ENCODE data around the gene BRD1. TPM values are rescaled to one million over a fixed set of nuclear protein-coding genes. Genes with fewer than 3 reads are reported as not detected.

The BRD1 gene
- total and polyA plus RNA-seq, 8 donors = 14.0 to 26.3 (median 17.8) TPM

DNA sequence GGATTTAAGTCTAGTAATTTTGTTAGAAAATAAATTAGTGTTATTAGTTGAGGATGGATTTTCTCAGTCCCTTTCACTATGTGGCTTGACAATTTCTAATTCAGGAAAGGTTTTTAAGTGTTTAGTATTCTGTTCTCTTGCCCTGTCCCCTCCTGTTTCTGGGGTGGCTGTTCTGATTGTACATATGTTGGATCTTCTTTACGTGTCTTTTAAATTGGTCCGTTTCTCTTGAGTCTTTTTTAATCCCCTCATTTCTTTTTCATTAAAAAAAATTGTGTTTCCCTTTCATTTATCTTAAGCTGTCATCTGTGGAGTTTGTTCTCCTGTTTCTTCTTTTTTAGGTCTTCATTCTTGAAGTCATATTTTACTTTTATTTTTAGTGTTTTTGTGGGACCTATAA, 38.5 kb upstream of the BRD1 start:
- Histone ChIP-seq H3K4me1 (no peaks in the 10 kb centered on the region), H3K9me3 (no peaks in the 10 kb centered on the region), H3K4me3 (no peak overlapping the region), H3K27ac (no peak overlapping the region), H3K36me3 (no peaks in the 10 kb centered on the region), H3K27me3 (no peaks in the 10 kb centered on the region)
- 46% methylated on average over 2 of the region's 2 CpGs for WGBS, 2 donors
- no peak for ATAC-seq
- intact Hi-C loops (cut with DNase I) = loop anchor here in 1 of 3 donors (10.0 kb wide), 1 partner anchor 49 kb away; the partner anchor contains the start of genes ALG12 and CRELD2
- FAIRE-seq = no peak
- TF ChIP-seq, protein P1, sequence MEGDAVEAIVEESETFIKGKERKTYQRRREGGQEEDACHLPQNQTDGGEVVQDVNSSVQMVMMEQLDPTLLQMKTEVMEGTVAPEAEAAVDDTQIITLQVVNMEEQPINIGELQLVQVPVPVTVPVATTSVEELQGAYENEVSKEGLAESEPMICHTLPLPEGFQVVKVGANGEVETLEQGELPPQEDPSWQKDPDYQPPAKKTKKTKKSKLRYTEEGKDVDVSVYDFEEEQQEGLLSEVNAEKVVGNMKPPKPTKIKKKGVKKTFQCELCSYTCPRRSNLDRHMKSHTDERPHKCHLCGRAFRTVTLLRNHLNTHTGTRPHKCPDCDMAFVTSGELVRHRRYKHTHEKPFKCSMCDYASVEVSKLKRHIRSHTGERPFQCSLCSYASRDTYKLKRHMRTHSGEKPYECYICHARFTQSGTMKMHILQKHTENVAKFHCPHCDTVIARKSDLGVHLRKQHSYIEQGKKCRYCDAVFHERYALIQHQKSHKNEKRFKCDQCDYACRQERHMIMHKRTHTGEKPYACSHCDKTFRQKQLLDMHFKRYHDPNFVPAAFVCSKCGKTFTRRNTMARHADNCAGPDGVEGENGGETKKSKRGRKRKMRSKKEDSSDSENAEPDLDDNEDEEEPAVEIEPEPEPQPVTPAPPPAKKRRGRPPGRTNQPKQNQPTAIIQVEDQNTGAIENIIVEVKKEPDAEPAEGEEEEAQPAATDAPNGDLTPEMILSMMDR (IDR thresholded peaks at IDR 0.05) = no peak
- no peak for DNase-seq

DNA sequence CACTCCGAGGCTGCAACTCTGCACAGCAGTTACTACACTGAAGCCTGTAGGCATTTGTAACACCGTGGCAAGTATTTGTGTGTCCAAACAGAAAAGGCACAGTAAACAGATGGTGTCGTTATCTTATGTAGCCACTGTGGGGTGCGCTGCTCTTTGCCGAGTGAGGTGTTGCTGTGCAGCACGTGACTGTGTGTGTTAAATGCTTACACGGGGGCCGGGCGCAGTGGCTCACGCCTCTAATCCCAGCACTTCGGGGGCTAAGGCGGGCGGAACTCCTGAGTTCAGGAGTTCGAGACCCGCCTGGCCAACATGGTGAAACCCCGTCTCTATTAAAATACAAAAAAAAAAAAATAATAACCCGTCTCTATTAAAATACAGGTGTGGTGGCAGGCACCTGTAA, 37.5 kb upstream of the BRD1 start:
- FAIRE-seq (no peak), DNase-seq (no peak), ATAC-seq (no peak)
- TF ChIP-seq, protein P1 (IDR thresholded peaks at IDR 0.05) = no peak
- no peak overlapping the region for H3K27ac ChIP-seq
- no peak overlapping the region for H3K4me3 ChIP-seq
- no peaks in the 10 kb centered on the region for H3K36me3 ChIP-seq
- no peaks in the 10 kb centered on the region for H3K9me3 ChIP-seq
- no peaks in the 10 kb centered on the region for H3K4me1 ChIP-seq
- H3K27me3 ChIP-seq = no peaks in the 10 kb centered on the region
- intact Hi-C loops (cut with DNase I) = loop anchor here in 1 of 3 donors (10.0 kb wide), 1 partner anchor 50 kb away; the partner anchor contains the start of genes ALG12 and CRELD2
- WGBS, 2 donors = 90 to 92% methylated on average over 17 of the region's 17 CpGs

DNA sequence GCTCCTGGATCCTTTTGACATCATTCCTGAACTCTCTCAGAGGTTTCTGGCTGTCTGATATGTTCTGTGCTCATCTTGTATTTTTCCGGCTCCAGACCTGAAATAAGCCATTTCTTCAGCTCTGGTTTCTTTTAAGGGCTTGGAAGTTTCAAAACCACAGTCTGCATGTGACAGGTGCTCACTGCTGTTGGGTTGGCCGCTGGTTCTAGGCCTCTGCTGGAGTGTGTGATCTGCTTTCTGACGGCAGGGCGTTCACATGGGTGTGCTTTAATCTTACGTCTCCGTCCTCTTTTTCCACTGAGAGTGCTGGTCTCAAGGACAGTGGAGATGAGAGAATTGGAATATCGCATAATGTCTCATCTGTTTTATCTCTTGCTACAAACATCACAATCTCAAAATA, 36.3 kb upstream of the BRD1 start:
- Histone ChIP-seq H3K27me3 (no peaks in the 10 kb centered on the region), H3K4me3 (no peak overlapping the region), H3K9me3 (no peaks in the 10 kb centered on the region), H3K27ac (no peak overlapping the region), H3K36me3 (no peaks in the 10 kb centered on the region), H3K4me1 (no peaks in the 10 kb centered on the region)
- TF ChIP-seq, protein P1 (IDR thresholded peaks at IDR 0.05) = no peak
- ATAC-seq (no peak), DNase-seq (no peak), FAIRE-seq (no peak)
- intact Hi-C loops (cut with DNase I) = loop anchor here in 1 of 3 donors (10.0 kb wide), 1 partner anchor 51 kb away; the partner anchor contains the start of genes ALG12 and CRELD2
- 74 to 76% methylated on average over 7 of the region's 7 CpGs for WGBS, 2 donors

DNA sequence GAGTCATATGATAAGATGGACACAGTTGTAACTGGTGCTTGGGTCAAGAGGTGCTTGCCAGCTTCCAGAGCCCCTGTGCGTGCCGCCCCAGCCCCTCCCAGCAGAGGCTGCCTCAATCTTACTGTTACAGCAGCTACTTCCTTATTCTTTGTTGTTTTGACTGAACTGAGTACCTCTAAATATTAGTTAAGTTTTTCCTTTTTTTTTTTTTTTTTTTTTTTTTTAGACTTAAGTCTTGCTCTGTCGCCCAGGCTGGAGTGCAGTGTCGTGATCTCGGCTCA, 34.8 kb upstream of the BRD1 start:
- FAIRE-seq (no peak), DNase-seq (no peak), ATAC-seq (peak in 2 of 4 donors; percentile 37)
- Histone ChIP-seq H3K36me3 (no peaks in the 10 kb centered on the region), H3K9me3 (no peaks in the 10 kb centered on the region), H3K27me3 (no peaks in the 10 kb centered on the region), H3K4me1 (no peaks in the 10 kb centered on the region), H3K4me3 (no peak overlapping the region), H3K27ac (no peak overlapping the region)
- intact Hi-C loops (cut with DNase I) = loop anchor here in 1 of 3 donors (10.0 kb wide), 1 partner anchor 52 kb away; the partner anchor contains the start of genes ALG12 and CRELD2
- WGBS, 2 donors = 92 to 97% methylated on average over 5 of the region's 5 CpGs
- TF ChIP-seq, protein P1 (IDR thresholded peaks at IDR 0.05) = no peak

DNA sequence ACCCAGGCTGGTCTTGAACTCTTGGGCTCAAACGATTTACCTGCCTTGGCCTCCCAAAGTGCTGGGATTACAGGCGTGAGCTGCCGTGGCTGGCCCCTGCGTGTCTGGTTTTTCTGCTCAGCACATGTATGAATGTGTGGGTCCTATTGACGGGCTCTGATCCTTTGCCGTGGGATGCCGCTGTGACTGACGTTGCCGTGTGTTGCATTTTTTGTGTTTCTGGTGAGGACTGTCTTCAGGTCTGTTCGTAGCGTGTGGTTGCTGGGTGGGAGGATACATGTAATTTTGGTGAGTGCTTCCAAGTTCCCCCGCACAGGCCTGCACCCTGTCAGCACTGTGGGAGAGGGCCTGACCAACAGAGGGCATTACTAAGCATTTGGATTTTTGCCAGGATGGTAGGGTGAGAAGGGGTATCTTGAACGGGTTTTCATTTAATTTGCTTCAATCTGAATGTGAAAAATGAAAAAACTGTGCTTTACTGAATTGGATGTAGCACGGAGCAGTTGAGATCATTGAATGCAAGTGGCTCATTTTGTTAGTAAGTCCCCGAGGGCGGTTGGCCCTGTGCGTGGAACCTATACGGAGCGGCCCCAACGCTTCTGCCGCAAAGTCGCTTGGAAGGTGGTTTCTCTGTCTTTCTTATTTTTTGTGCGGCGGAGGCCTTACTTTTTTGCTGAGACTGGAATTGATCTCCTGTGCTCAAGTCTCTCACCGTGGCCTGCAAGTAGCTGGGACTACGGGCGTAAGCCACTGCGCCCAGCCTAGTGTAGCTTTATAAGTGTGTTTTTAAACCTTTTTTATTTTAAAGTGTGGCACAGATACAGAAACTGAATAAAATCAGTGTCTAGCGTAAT, 34.2 kb upstream of the BRD1 start:
- H3K4me1 ChIP-seq = no peaks in the 10 kb centered on the region
- H3K27ac ChIP-seq = no peak overlapping the region
- TF ChIP-seq, protein P1 (IDR thresholded peaks at IDR 0.05) = no peak
- H3K36me3 ChIP-seq = no peaks in the 10 kb centered on the region
- DNase-seq (no peak), ATAC-seq (no peak), FAIRE-seq (no peak)
- H3K27me3 ChIP-seq = no peaks in the 10 kb centered on the region
- intact Hi-C loops (cut with DNase I) = loop anchor here in 1 of 3 donors (10.0 kb wide), 1 partner anchor 53 kb away; the partner anchor contains the start of genes ALG12 and CRELD2
- 94 to 95% methylated on average over 29 of the region's 29 CpGs for WGBS, 2 donors
- H3K4me3 ChIP-seq = no peak overlapping the region
- no peaks in the 10 kb centered on the region for H3K9me3 ChIP-seq
